Keratinocyte (primary cell): Measurements from ENCODE around the gene UPB1. TPM values are rescaled to one million over a fixed set of nuclear protein-coding genes. Genes with fewer than 3 reads are reported as not detected.

Experiments
- DNase-seq: peaks from one replicate; pipeline ENCODE4 v3.0.0-alpha.2; 2011; ENCODE audit warnings: low read depth, missing footprints, low spot score
- FAIRE-seq: peaks from 2 replicates; lab custom pipeline; 2011; peaks lifted over from hg19 to GRCh38; lab: Jason Lieb, UNC
- H2AFZ ChIP-seq: 2 replicates; pipeline ENCODE4 v1.6.0; 2012; ENCODE audit warnings: low read length, control low read depth, inconsistent platforms; ENCODE audit not compliant: control insufficient read depth
- H3K27ac ChIP-seq: 2 replicates; pipeline ENCODE4 v1.5.1; 2011; ENCODE audit warnings: low read length; ENCODE audit not compliant: control insufficient read depth, insufficient read depth
- H3K27me3 ChIP-seq: 3 replicates; pipeline ENCODE4 v1.6.0; 2011; ENCODE audit warnings: low read length; ENCODE audit not compliant: control insufficient read depth, insufficient read depth; ENCODE audit errors: extremely low read depth
- H3K36me3 ChIP-seq, 2 experiments: 2 replicates in 1 of 2; 3 replicates in 1 of 2; pipeline ENCODE4 v1.5.1; 2011; ENCODE audit warnings: low read length in 2 of 2, mild to moderate bottlenecking in 1 of 2; ENCODE audit not compliant: control insufficient read depth in 2 of 2, insufficient read depth in 2 of 2; ENCODE audit errors: extremely low read depth in 1 of 2
- H3K4me1 ChIP-seq: 3 replicates; pipeline ENCODE4 v1.5.1; 2011; ENCODE audit warnings: low read length; ENCODE audit not compliant: control insufficient read depth, insufficient read depth; ENCODE audit errors: extremely low read depth
- H3K4me2 ChIP-seq: 3 replicates; pipeline ENCODE4 v1.6.0; 2011; ENCODE audit warnings: low read depth, low read length; ENCODE audit not compliant: control insufficient read depth, insufficient read depth; ENCODE audit errors: extremely low read depth
- H3K4me3 ChIP-seq, 3 experiments: fragments of 200-600 bp in 1 of 3; sonication (generic) in 1 of 3; 2 replicates in 2 of 3; 3 replicates in 1 of 3; pipeline ENCODE4 v1.5.1; 2011 to 2016; ENCODE audit warnings: low read length in 3 of 3, mild to moderate bottlenecking in 3 of 3, control low read depth in 2 of 3, inconsistent platforms in 1 of 3, low read depth in 1 of 3, mixed read lengths in 1 of 3, mixed run types in 1 of 3, moderate library complexity in 1 of 3; ENCODE audit not compliant: control insufficient read depth in 2 of 3, insufficient read depth in 2 of 3; ENCODE audit errors: extremely low read depth in 1 of 3
- H3K79me2 ChIP-seq: 2 replicates; pipeline ENCODE4 v1.6.0; 2012; ENCODE audit warnings: low read length; ENCODE audit not compliant: control insufficient read depth, insufficient read depth
- H3K9ac ChIP-seq: 3 replicates; pipeline ENCODE4 v1.6.0; 2011; ENCODE audit warnings: low read length; ENCODE audit not compliant: control insufficient read depth, insufficient read depth; ENCODE audit errors: extremely low read depth
- H3K9me1 ChIP-seq: 3 replicates; pipeline ENCODE4 v1.6.0; 2011; ENCODE audit warnings: low read length; ENCODE audit not compliant: control insufficient read depth, insufficient read depth; ENCODE audit errors: extremely low read depth
- H3K9me3 ChIP-seq: 2 replicates; pipeline ENCODE4 v1.5.1; 2012; ENCODE audit warnings: low read depth, low read length; ENCODE audit not compliant: control insufficient read depth
- H4K20me1 ChIP-seq: 3 replicates; pipeline ENCODE4 v1.6.0; 2011; ENCODE audit warnings: low read length; ENCODE audit not compliant: control insufficient read depth, insufficient read depth; ENCODE audit errors: extremely low read depth
- CTCF ChIP-seq, 3 experiments: IDR thresholded peaks in 1 of 3; conservative IDR thresholded peaks in 1 of 3; optimal IDR thresholded peaks in 1 of 3; 2 replicates in 2 of 3; 3 replicates in 1 of 3; pipeline versions ENCODE3 to v1.5.1; 2011; ENCODE audit warnings: low read length in 3 of 3, mild to moderate bottlenecking in 3 of 3, moderate library complexity in 2 of 3, control low read depth in 1 of 3, inconsistent platforms in 1 of 3; ENCODE audit not compliant: insufficient read depth in 2 of 3; ENCODE audit errors: extremely low read depth in 1 of 3
- EZH2 ChIP-seq: IDR thresholded peaks from one replicate; pipeline ENCODE4 v1.6.1; 2012; ENCODE audit warnings: inconsistent platforms, mild to moderate bottlenecking, low read length, moderate library complexity
- dilution Hi-C: fragments of 300-500 bp; cut with MboI; formaldehyde crosslinking; loops from one replicate; pipeline ENCODE4 v1.7.0; 2020; ENCODE audit warnings: low sequenced_read_pairs; ENCODE audit not compliant: extremely low pct_ligation_motif_present
- polyA plus RNA-seq, 5 experiments: library from polyadenylated mRNA; depleted of rRNA in 3 of 5; stranded (reverse) in 3 of 5; stranded (forward) in 1 of 5; unstranded in 1 of 5; fragments of >200 nt; gene quantifications; 1 replicate in 1 of 5; 2 replicates in 3 of 5; 3 replicates in 1 of 5; pipeline versions ENCODE4 v1.2.1 to v1.2.3, GENCODE V29; 2011 to 2012; ENCODE audit warnings: missing spikeins in 2 of 5, low read depth in 1 of 5, low replicate concordance in 1 of 5

The UPB1 gene
- polyA plus RNA-seq, 1 donor (not counting 4 experiments of a cell fraction or from before 2014, with no cell fraction given), result not detected

DNA sequence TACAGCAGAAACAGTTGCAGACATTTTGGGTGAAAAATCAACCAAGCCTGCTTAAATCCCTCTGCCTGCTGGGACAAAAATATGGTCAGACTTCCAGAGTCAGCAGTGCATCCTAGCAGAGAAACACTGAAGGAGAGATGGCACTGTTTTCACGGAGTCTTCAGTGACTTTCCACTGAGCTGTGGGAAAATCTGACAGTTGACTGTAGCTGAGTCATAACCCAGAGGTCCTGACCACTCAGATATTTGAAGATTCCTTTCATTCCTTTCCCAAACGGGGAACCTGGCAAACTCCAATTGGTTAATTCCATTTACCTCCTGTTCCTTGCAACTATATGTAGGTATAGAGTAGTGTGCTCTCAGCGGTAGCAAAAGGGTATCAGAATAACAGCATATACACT, 20.9 kb upstream of the UPB1 start:
- no peak overlapping the region for H3K4me2 ChIP-seq
- no peaks in the 10 kb centered on the region for H3K9me1 ChIP-seq
- FAIRE-seq (peak; percentile 70), DNase-seq (no peak)
- peaks cover 9% of the 10 kb centered on the region for H3K4me1 ChIP-seq
- no peaks in the 10 kb centered on the region for H3K27me3 ChIP-seq
- no peak overlapping the region for H3K9ac ChIP-seq
- H3K36me3 ChIP-seq, result no peaks in the 10 kb centered on the region
- H3K79me2 ChIP-seq, result no peaks in the 10 kb centered on the region
- no peak overlapping the region for H3K27ac ChIP-seq
- H3K4me3 ChIP-seq, result no peak overlapping the region
- H4K20me1 ChIP-seq, result no peaks in the 10 kb centered on the region
- TF ChIP-seq EZH2 (no peak), CTCF (optimal IDR thresholded peaks at IDR 0.05 in 1 of 3, IDR thresholded peaks at IDR 0.05 in 1 of 3, conservative IDR thresholded peaks at IDR 0.05 in 1 of 3; ENCODE audit: extremely low read depth in 1 of 3, insufficient read depth in 2 of 3, low read length in 3 of 3) (no peak)
- H3K9me3 ChIP-seq, result no peaks in the 10 kb centered on the region
- dilution Hi-C loops, result no loop called here
- H2AFZ ChIP-seq, result no peak overlapping the region

- Histone ChIP-seq H3K36me3 (no peaks in the 10 kb centered on the region), H3K4me1 (peaks cover 9% of the 10 kb centered on the region), H3K9me1 (no peaks in the 10 kb centered on the region), H4K20me1 (no peaks in the 10 kb centered on the region), H3K4me3 (no peak overlapping the region), H3K27me3 (no peaks in the 10 kb centered on the region), H3K9me3 (no peaks in the 10 kb centered on the region), H3K9ac (no peak overlapping the region), H3K79me2 (no peaks in the 10 kb centered on the region), H2AFZ (no peak overlapping the region), H3K27ac (no peak overlapping the region), H3K4me2 (no peak overlapping the region)
- dilution Hi-C loops, result no loop called here
- no peak for DNase-seq
- TF ChIP-seq EZH2 (no peak), CTCF (optimal IDR thresholded peaks at IDR 0.05 in 1 of 3, IDR thresholded peaks at IDR 0.05 in 1 of 3, conservative IDR thresholded peaks at IDR 0.05 in 1 of 3; ENCODE audit: extremely low read depth in 1 of 3, insufficient read depth in 2 of 3, low read length in 3 of 3) (no peak)
- FAIRE-seq, result no peak
These were observed 20.4 kb upstream of the UPB1 start for GRCh38 chr22:24474649-24475255.
